Esophagus squamous epithelium (tissue), 4 donors: Measurements from ENCODE around the gene CAMTA1.
"Not testable (repeated sequence)": the region's sequence is repeated elsewhere in the genome, so short reads cannot be mapped to it uniquely, and the experiment has no call there.

ENCODE experiments used
- POLR2A ChIP-seq, 4 donors: fragments of 450-650 bp; IDR thresholded peaks; one replicate each; pipeline ENCODE4 v1.6.1; 2017; ENCODE audit warnings: antibody characterized with exemption in 4 of 4, mild to moderate bottlenecking in 4 of 4, moderate library complexity in 3 of 4
- TF ChIP-seq, protein P1 (sequence below), 6 experiments: fragments of 450-650 bp in 4 of 6; fragments of 200-600 bp in 2 of 6; sonication (generic) in 2 of 6; IDR thresholded peaks; one replicate each; pipeline ENCODE4 v1.5.1; 2016 to 2019; ENCODE audit warnings: antibody characterized with exemption in 6 of 6, mild to moderate bottlenecking in 4 of 6, moderate library complexity in 4 of 6

DNA sequence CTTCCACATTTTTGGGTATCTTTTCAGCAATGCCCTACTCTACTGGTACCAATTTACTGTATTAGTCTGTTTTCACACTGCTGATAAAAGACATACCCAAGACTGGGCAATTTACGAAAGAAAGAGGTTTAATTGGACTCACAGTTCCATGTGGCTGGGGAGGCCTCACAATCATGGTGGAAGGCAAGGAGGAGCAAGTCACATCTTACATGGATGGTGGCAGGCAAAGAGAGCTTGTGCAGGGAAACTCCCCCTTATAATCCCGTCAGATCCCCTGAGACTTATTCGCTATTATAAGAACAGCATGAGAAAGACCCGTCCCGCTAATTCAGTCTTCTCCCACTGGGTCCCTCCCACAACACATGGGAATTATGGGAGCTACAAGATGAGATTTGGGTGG, 136.3 kb downstream of the CAMTA1 start:
- TF ChIP-seq, protein P1, sequence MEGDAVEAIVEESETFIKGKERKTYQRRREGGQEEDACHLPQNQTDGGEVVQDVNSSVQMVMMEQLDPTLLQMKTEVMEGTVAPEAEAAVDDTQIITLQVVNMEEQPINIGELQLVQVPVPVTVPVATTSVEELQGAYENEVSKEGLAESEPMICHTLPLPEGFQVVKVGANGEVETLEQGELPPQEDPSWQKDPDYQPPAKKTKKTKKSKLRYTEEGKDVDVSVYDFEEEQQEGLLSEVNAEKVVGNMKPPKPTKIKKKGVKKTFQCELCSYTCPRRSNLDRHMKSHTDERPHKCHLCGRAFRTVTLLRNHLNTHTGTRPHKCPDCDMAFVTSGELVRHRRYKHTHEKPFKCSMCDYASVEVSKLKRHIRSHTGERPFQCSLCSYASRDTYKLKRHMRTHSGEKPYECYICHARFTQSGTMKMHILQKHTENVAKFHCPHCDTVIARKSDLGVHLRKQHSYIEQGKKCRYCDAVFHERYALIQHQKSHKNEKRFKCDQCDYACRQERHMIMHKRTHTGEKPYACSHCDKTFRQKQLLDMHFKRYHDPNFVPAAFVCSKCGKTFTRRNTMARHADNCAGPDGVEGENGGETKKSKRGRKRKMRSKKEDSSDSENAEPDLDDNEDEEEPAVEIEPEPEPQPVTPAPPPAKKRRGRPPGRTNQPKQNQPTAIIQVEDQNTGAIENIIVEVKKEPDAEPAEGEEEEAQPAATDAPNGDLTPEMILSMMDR (IDR thresholded peaks at IDR 0.05), result not testable (repeated sequence)
- TF ChIP-seq POLR2A (IDR thresholded peaks at IDR 0.05), result not testable (repeated sequence)
